Uterus (tissue), 4 donors: ENCODE data around the gene PSG6. TPM values are rescaled to one million over a fixed set of nuclear protein-coding genes. Genes with fewer than 3 reads are reported as not detected.
A peak's percentile ranks its signal among the peaks of the same experiment; 100 is the strongest.
"Not testable (repeated sequence)": the region's sequence is repeated elsewhere in the genome, so short reads cannot be mapped to it uniquely, and the experiment has no call there.

ENCODE experiments used
- DNase-seq, 2 donors: peaks; one replicate each; pipeline ENCODE4 v3.0.0-alpha.2; 2019 to 2020
- H3K27ac ChIP-seq, 2 donors: fragments of 200-600 bp; sonication (generic); 1 replicate in 1 of 2; 2 replicates in 1 of 2; pipeline ENCODE4 v1.5.1; 2016 to 2018
- H3K27me3 ChIP-seq, 2 donors: fragments of 200-600 bp; sonication (generic); one replicate each; pipeline ENCODE4 v1.5.1; 2018 to 2019; ENCODE audit warnings: control low read depth in 1 of 2
- H3K36me3 ChIP-seq, 2 donors: fragments of 200-600 bp; sonication (generic); one replicate each; pipeline ENCODE4 v1.5.1; 2019; ENCODE audit warnings: control low read depth in 1 of 2
- H3K4me1 ChIP-seq, 2 donors: fragments of 200-600 bp; sonication (generic); one replicate each; pipeline ENCODE4 v1.5.1; 2018 to 2019; ENCODE audit warnings: control low read depth in 1 of 2
- H3K4me3 ChIP-seq, 2 donors: fragments of 200-600 bp; sonication (generic); 1 replicate in 1 of 2; 2 replicates in 1 of 2; pipeline ENCODE4 v1.5.1; 2018 to 2019; ENCODE audit warnings: mild to moderate bottlenecking in 1 of 2
- H3K9me3 ChIP-seq, 2 donors: fragments of 200-600 bp; sonication (generic); one replicate each; pipeline ENCODE4 v1.5.1; 2019; ENCODE audit warnings: control low read depth in 1 of 2
- CTCF ChIP-seq, 4 experiments: fragments of 200-600 bp in 2 of 4; fragments of 450-650 bp in 2 of 4; sonication (generic) in 2 of 4; IDR thresholded peaks; one replicate each; pipeline ENCODE4 v1.5.1; 2016 to 2019; ENCODE audit warnings: antibody characterized with exemption in 4 of 4, mild to moderate bottlenecking in 2 of 4, moderate library complexity in 1 of 4
- POLR2A ChIP-seq, 2 donors: fragments of 450-650 bp; IDR thresholded peaks; one replicate each; pipeline ENCODE4 v1.6.1; 2016; ENCODE audit warnings: antibody characterized with exemption in 2 of 2, mild to moderate bottlenecking in 1 of 2, moderate library complexity in 1 of 2
- intact Hi-C: fragments of 100-400 bp; cut with DNase I; formaldehyde crosslinking; loops from one replicate; pipeline ENCODE4 v1.15.1; 2023; ENCODE audit warnings: low total_unique reads
- total RNA-seq, 4 donors: library from RNA; depleted of rRNA in 3 of 4; stranded (reverse); fragments of >200 nt in 3 of 4; gene quantifications; one replicate each; pipeline versions ENCODE4 v1.1.0 to v1.2.4, GENCODE V29; 2014 to 2023
- donor health status: DM: yes; HTN: yes; CAD: no.

Gene PSG6
- total RNA-seq, 4 donors from 2014 or later, result not detected

GRCh38 chr19:42932485-42933101 is 14.9 kb upstream of the PSG6 start:
- H3K27me3 ChIP-seq, H3K36me3 ChIP-seq, H3K9me3 ChIP-seq, H3K4me3 ChIP-seq, H3K27ac ChIP-seq, H3K4me1 ChIP-seq, DNase-seq, intact Hi-C loops: not testable (repeated sequence)

GRCh38 chr19:42930214-42930613 is 12.5 kb upstream of the PSG6 start:
- peak in 1 of 4 experiments; percentile 13 for TF ChIP-seq CTCF (IDR thresholded peaks at IDR 0.05)
- not testable (repeated sequence) for H3K4me1 ChIP-seq

GRCh38 chr19:42928896-42929295 is 11.2 kb upstream of the PSG6 start:
- Histone ChIP-seq H3K4me3 (no peak overlapping the region), H3K36me3 (no peaks in the 10 kb centered on the region), H3K9me3 (no peaks in the 10 kb centered on the region), H3K27me3 (no peaks in the 10 kb centered on the region), H3K27ac (no peak overlapping the region), H3K4me1 (no peaks in the 10 kb centered on the region)
- no peak for TF ChIP-seq CTCF (IDR thresholded peaks at IDR 0.05)
- TF ChIP-seq POLR2A (IDR thresholded peaks at IDR 0.05), result no peak
- DNase-seq, result no peak
- intact Hi-C loops, result no loop called here

More at GRCh38 chr19:42930214-42930613, 12.5 kb upstream of the PSG6 start:
- H3K27ac ChIP-seq, intact Hi-C loops, H3K9me3 ChIP-seq, H3K36me3 ChIP-seq, H3K27me3 ChIP-seq, H3K4me3 ChIP-seq, DNase-seq: not testable (repeated sequence)

- H3K4me1 ChIP-seq, result no peaks in the 10 kb centered on the region
- no peak overlapping the region for H3K27ac ChIP-seq
- H3K9me3 ChIP-seq, result no peaks in the 10 kb centered on the region
- no peak overlapping the region for H3K4me3 ChIP-seq
- TF ChIP-seq CTCF (IDR thresholded peaks at IDR 0.05) (no peak), POLR2A (IDR thresholded peaks at IDR 0.05) (no peak)
- intact Hi-C loops, result no loop called here
- DNase-seq, result no peak
- no peaks in the 10 kb centered on the region for H3K27me3 ChIP-seq
- H3K36me3 ChIP-seq, result no peaks in the 10 kb centered on the region
Observed at GRCh38 chr19:42926781-42927180, 9.1 kb upstream of the PSG6 start.

GRCh38 chr19:42923106-42923505 is 5.4 kb upstream of the PSG6 start:
- DNase-seq, H3K9me3 ChIP-seq, H3K4me3 ChIP-seq, H3K4me1 ChIP-seq, intact Hi-C loops, H3K36me3 ChIP-seq, H3K27me3 ChIP-seq, H3K27ac ChIP-seq: not testable (repeated sequence)

- H3K9me3 ChIP-seq, H3K4me1 ChIP-seq, DNase-seq, H3K4me3 ChIP-seq, intact Hi-C loops, H3K36me3 ChIP-seq, H3K27me3 ChIP-seq, H3K27ac ChIP-seq: not testable (repeated sequence)
Observed at GRCh38 chr19:42920971-42921370, 3.3 kb upstream of the PSG6 start.

- no peaks in the 10 kb centered on the region for H3K4me1 ChIP-seq
- H3K27me3 ChIP-seq, result no peaks in the 10 kb centered on the region
- H3K9me3 ChIP-seq, result no peaks in the 10 kb centered on the region
- H3K36me3 ChIP-seq, result no peaks in the 10 kb centered on the region
- DNase-seq, result no peak
- intact Hi-C loops, result no loop called here
- TF ChIP-seq CTCF (IDR thresholded peaks at IDR 0.05) (no peak), POLR2A (IDR thresholded peaks at IDR 0.05) (no peak)
- H3K4me3 ChIP-seq, result no peak overlapping the region
- H3K27ac ChIP-seq, result no peak overlapping the region
Observed at GRCh38 chr19:42919757-42920079, 2.0 kb upstream of the PSG6 start.

- intact Hi-C loops, DNase-seq: not testable (repeated sequence)
Observed at GRCh38 chr19:42919070-42919756, 1.5 kb upstream of the PSG6 start.

GRCh38 chr19:42918377-42919069 is 829 bp upstream of the PSG6 start:
- H3K27ac ChIP-seq, intact Hi-C loops, H3K9me3 ChIP-seq, H3K27me3 ChIP-seq, H3K4me1 ChIP-seq, DNase-seq, H3K4me3 ChIP-seq, H3K36me3 ChIP-seq: not testable (repeated sequence)

More at GRCh38 chr19:42919070-42919756, 1.5 kb upstream of the PSG6 start:
- not testable (repeated sequence) for H3K4me1 ChIP-seq, H3K4me3 ChIP-seq, H3K36me3 ChIP-seq, H3K27me3 ChIP-seq, H3K9me3 ChIP-seq, H3K27ac ChIP-seq
